SH-SY5Y (cell line): ENCODE data around the gene KCTD20.

Experiments
- GATA2 ChIP-seq: IDR thresholded peaks from 2 replicates; pipeline ENCODE4 v1.6.1; 2011; ENCODE audit warnings: mild to moderate bottlenecking, low read depth, low read length
- GATA3 ChIP-seq: IDR thresholded peaks from 2 replicates; pipeline ENCODE4 v1.6.1; 2011; ENCODE audit warnings: low read depth, mild to moderate bottlenecking, low read length, moderate library complexity

GRCh38 chr6:36479256-36479655 lies 36.5 kb downstream of the KCTD20 start:
- no peak for TF ChIP-seq GATA2
- TF ChIP-seq GATA3: no peak
